HL-60 (cell line): ENCODE results near the gene AMDHD2.

Experiments
- DNase-seq, 2 experiments: peaks; one replicate each; pipeline ENCODE4 v3.0.0-alpha.2; 2010 to 2020; ENCODE audit warnings: low read depth in 1 of 2, low spot score in 1 of 2
- H3K27ac ChIP-seq: fragments of 250-450 bp; sonication (Bioruptor Pico); replicated peaks from 2 replicates; pipeline ENCODE4 v1.5.1; 2020; ENCODE audit warnings: mild to moderate bottlenecking, moderate library complexity
- H3K27me3 ChIP-seq: fragments of 250-450 bp; sonication (Bioruptor Pico); 2 replicates; pipeline ENCODE4 v1.5.1; 2021; ENCODE audit warnings: mild to moderate bottlenecking, moderate library complexity; ENCODE audit not compliant: insufficient read depth, poor library complexity, severe bottlenecking
- H3K4me3 ChIP-seq: replicated peaks from 2 replicates; pipeline ENCODE4 v1.5.1; 2011; ENCODE audit warnings: mild to moderate bottlenecking, control low read depth, low read length; ENCODE audit not compliant: insufficient read depth
- CTCF ChIP-seq: IDR thresholded peaks from one replicate; pipeline ENCODE4 v1.5.1; 2011; ENCODE audit warnings: low read length, control low read depth, inconsistent platforms; ENCODE audit not compliant: insufficient read depth
- GABPA ChIP-seq: IDR thresholded peaks from 2 replicates; pipeline ENCODE4 v1.6.1; 2012; ENCODE audit warnings: low read depth
- POLR2AphosphoS5 ChIP-seq: IDR thresholded peaks from 2 replicates; pipeline ENCODE4 v1.6.1; 2012; ENCODE audit warnings: low read depth
- REST ChIP-seq: IDR thresholded peaks from 2 replicates; pipeline ENCODE4 v1.6.1; 2012; ENCODE audit warnings: low read depth; ENCODE audit not compliant: insufficient replicate concordance
- SPI1 ChIP-seq: IDR thresholded peaks from 2 replicates; pipeline ENCODE4 v1.6.1; 2012; ENCODE audit warnings: low read depth, mild to moderate bottlenecking, borderline replicate concordance

AMDHD2 gene

GRCh38 chr16:2489581-2489980 lies 30.6 kb upstream of the AMDHD2 start:
- Histone ChIP-seq H3K27me3 (no peaks in the 10 kb centered on the region), H3K27ac (no peak overlapping the region), H3K4me3 (no peak overlapping the region)
- no peak for TF ChIP-seq CTCF
- TF ChIP-seq SPI1, result no peak
- no peak for TF ChIP-seq POLR2AphosphoS5
- no peak for TF ChIP-seq REST
- no peak for TF ChIP-seq GABPA
- DNase-seq, result no peak

GRCh38 chr16:2490190-2491105 lies 29.7 kb upstream of the AMDHD2 start:
- TF ChIP-seq GABPA, result no peak
- no peak for TF ChIP-seq POLR2AphosphoS5
- TF ChIP-seq REST, result no peak
- TF ChIP-seq SPI1, result no peak
- TF ChIP-seq CTCF, result no peak
- H3K27me3 ChIP-seq, result no peaks in the 10 kb centered on the region

GRCh38 chr16:2492292-2492691 lies 27.9 kb upstream of the AMDHD2 start:
- H3K27me3 ChIP-seq, result no peaks in the 10 kb centered on the region
- H3K4me3 ChIP-seq, result no peak overlapping the region
- no peak overlapping the region for H3K27ac ChIP-seq
- DNase-seq, result no peak
- TF ChIP-seq CTCF (no peak), REST (no peak), SPI1 (no peak), GABPA (no peak), POLR2AphosphoS5 (no peak)

More at GRCh38 chr16:2490190-2491105, 29.7 kb upstream of the AMDHD2 start:
- DNase-seq, result no peak
- H3K4me3 ChIP-seq, result no peak overlapping the region
- H3K27ac ChIP-seq, result no peak overlapping the region
